ENCODE results near the gene UQCC2. TPM values are rescaled to one million over a fixed set of nuclear protein-coding genes. Genes with fewer than 3 reads are reported as not detected.

UQCC2 gene
- total and polyA plus RNA-seq, 2 of the 4 experiments (the other 2 are of a cell fraction): 13.8 to 34.5 TPM

DNA sequence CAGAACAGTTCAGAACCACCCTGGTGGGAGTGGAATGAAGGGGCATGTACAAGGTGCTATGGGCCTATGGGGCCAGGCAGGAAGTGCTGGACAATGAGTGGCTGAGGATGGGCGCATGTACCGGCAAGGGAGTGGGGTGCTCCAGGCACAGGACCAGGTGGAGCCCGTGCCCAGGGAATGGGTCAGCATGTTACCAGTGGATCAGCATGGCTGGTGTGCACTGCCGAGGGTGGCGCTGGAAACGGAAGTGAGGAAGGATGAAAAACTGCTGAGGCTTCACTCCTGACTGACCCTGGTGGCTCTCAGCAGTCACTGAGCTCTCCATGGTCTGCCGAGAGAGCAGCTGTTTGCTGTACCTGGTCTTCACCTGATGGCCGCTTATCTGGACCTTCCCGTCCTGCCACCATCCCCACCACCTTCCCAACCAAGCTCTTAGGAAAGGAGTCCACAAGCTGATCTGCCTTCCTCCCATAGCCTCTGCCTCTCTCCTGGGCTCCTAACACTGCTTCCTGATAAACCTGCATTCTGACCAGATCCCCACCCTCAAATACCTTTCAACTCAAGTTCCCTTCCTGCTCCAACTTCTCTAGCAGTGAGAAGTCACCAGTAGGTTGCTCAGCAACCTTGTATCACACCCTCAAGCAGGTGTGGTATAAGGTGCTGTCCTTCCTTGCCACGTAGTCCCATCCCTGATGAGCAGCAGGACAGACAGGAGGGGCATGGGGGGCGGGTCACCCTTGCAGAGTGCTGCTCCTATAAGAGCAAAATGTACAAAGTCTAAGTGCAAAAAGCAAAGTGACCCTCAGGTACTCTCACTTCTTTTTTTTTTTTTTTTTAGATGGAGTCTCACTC lies 7.1 kb downstream of the UQCC2 start:
- TF ChIP-seq MAFK (IDR thresholded peaks at IDR 0.05; ENCODE audit: low read depth, low read length): no peak
- H3K4me2 ChIP-seq (ENCODE audit: low read depth, low read length): no peak overlapping the region
- dilution Hi-C loops (cut with HindIII; ENCODE audit: low sequenced_read_pairs, unreplicated experiment): no loop called here
- H3K9ac ChIP-seq (ENCODE audit: low read depth, low read length): no peak overlapping the region
- H3K4me3 ChIP-seq (ENCODE audit: insufficient read depth, low read depth, low read length): no peak overlapping the region
- DNase-seq (no peak), ATAC-seq (ENCODE audit: low read depth) (no peak)
- intact Hi-C loops (cut with micrococcal nuclease): no loop called here
- WGBS, 2 experiments (ENCODE audit: extremely low coverage in 2 of 2, insufficient read length in 1 of 2): 88% methylated on average over 5 of the region's 11 CpGs; no CpG with 5 or more reads in 1 of the 2 experiments
- H2AK9ac ChIP-seq (replicated peaks; ENCODE audit: low read depth, low read length, poor library complexity): no peak overlapping the region
- no peak overlapping the region for H2AK5ac ChIP-seq (ENCODE audit: low read depth, low read length)
- H3K4me1 ChIP-seq (ENCODE audit: control insufficient read depth, insufficient read depth, low read length): peaks cover 2% of the 10 kb centered on the region; the same call in 1 of the 2 replicates
- no peak overlapping the region for H2BK120ac ChIP-seq (ENCODE audit: low read depth, low read length)
- no peak overlapping the region for H3K27ac ChIP-seq (ENCODE audit: insufficient read depth, low read length)
- no peaks in the 10 kb centered on the region for H3K9me3 ChIP-seq (ENCODE audit: control insufficient read depth, insufficient read depth, low read length)
- no peaks in the 10 kb centered on the region for H3K27me3 ChIP-seq (ENCODE audit: control insufficient read depth, insufficient read depth, low read length)
- H2AFZ ChIP-seq (replicated peaks; ENCODE audit: low read length, poor library complexity): no peak overlapping the region
- no peak overlapping the region for H3K4ac ChIP-seq (ENCODE audit: low read depth, low read length)
- BruUV-seq (replicated peaks): no TSS peak
- no peaks in the 10 kb centered on the region for H4K20me1 ChIP-seq (ENCODE audit: insufficient read depth, low read length)
- in situ Hi-C loops (cut with MboI; ENCODE audit: low sequenced_read_pairs): loop anchor here (5.0 to 10.0 kb wide), 2 partner anchors 117 to 250 kb away; partner anchors contain the start of gene ZBTB9
- no peak overlapping the region for H2BK20ac ChIP-seq (ENCODE audit: low read depth, low read length)
- ChIA-PET CTCF (no interaction called here), POLR2A (ENCODE audit: unreplicated experiment) (interaction anchor here (1.0 kb wide), 1 partner anchor 33 kb away, joined by 3 read pairs; no protein-coding TSS in a partner anchor)
- H4K8ac ChIP-seq (ENCODE audit: low read depth in 2 of 2, low read length in 2 of 2): no peak overlapping the region
- H4K5ac ChIP-seq (ENCODE audit: low read depth, low read length): no peak overlapping the region
- H2BK15ac ChIP-seq (ENCODE audit: low read depth, low read length): no peak overlapping the region
- H3K79me1 ChIP-seq (ENCODE audit: low read depth in 1 of 2, low read length in 2 of 2): peaks cover 5 to 42% of the 10 kb centered on the region in 2 experiments; a peak in 3 of 4 replicates
- H3K9me1 ChIP-seq (ENCODE audit: insufficient read depth, low read length): peaks cover 7% of the 10 kb centered on the region; the same call in 1 of the 2 replicates
- H4K91ac ChIP-seq (ENCODE audit: insufficient read depth, low read depth, low read length): no peak overlapping the region
- peaks cover 7% of the 10 kb centered on the region for H3K36me3 ChIP-seq (ENCODE audit: control insufficient read depth, insufficient read depth, low read length)
- no peak overlapping the region for H2BK5ac ChIP-seq (ENCODE audit: low read depth, low read length, poor library complexity, severe bottlenecking)
- H3K18ac ChIP-seq (ENCODE audit: low read depth, low read length): no peak overlapping the region
- peak overlapping the region; percentile 17; the same call in 1 of the 2 replicates for H3K23ac ChIP-seq (ENCODE audit: low read depth, low read length)
- H3K56ac ChIP-seq (ENCODE audit: extremely low read depth, insufficient read depth, low read length): no peak overlapping the region
- no peak overlapping the region for H3K14ac ChIP-seq (replicated peaks; ENCODE audit: low read depth, low read length)

Data from IMR-90 (cell line).